HG03280 (cell line): ENCODE data around the gene RNU1-3.
"Not testable (repeated sequence)": the region's sequence is repeated elsewhere in the genome, so short reads cannot be mapped to it uniquely, and the experiment has no call there.

Experiments used
- ATAC-seq: cut with Tn5 transposase; IDR thresholded peaks from one replicate; pipeline ENCODE4 v1.9.1; 2021; ENCODE audit warnings: mild to moderate bottlenecking, moderate library complexity; ENCODE audit not compliant: unreplicated experiment

The RNU1-3 gene

GRCh38 chr1:16623337-16623736 is 43.4 kb downstream of the RNU1-3 start:
- ATAC-seq = not testable (repeated sequence)

GRCh38 chr1:16621681-16622315 is 45.0 kb downstream of the RNU1-3 start:
- ATAC-seq = not testable (repeated sequence)

DNA sequence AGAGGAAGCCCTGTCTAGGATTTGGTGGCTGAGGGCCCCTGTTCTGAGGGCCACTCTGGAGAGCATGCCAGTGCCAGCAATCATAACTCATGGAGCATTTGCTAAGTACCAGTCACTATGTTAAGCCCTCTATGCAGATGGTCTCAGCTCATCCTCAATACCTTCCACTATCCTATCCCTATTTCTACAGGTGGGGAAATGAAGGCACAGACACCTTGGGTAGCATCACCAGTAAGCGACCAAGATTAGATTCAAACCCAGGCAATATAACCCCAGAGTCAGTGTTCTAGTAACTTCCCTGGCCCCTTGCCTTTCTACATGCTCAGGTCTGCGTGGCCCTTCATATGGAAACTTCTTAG is 45.5 kb downstream of the RNU1-3 start:
- no peak for ATAC-seq

DNA sequence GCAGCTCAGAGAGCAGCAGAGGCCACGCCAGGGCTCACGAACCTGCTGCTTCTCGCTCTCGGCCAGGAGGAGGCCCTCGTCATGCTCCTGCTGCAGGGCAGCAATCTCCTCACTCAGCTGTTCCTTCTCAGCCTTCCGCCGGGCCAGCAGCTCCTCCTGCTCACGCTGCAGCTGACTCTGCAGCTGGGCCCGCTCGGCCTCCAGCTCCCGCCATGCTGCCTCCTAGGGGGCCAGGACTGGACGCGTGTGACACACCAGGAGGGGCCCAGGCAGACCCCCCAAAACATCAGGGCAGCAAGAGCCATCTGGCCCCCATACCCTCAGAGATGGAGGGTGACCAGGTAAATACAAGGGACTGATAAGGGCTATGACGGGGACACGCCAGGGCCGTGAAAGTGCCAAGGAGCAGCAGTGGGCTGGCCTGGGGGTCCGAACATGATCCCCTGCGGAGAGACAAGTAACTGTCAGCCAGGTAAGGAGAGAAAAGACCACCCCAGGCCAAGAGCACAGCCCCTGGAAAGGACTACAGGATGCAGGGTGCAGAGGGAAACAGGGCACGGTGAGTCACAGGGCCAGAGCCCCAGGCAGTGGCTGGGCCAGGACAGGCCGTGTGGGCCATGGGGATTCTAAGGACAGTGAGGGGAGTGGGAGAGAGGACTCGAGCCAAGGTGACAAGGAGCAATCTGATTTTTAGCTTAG is 46.8 kb downstream of the RNU1-3 start:
- ATAC-seq = not testable (repeated sequence)

- no peak for ATAC-seq
These were observed 48.0 kb downstream of the RNU1-3 start for GRCh38 chr1:16618719-16619118.

GRCh38 chr1:16617778-16618580 is 48.8 kb downstream of the RNU1-3 start:
- no peak for ATAC-seq

GRCh38 chr1:16617114-16617631 is 49.6 kb downstream of the RNU1-3 start:
- ATAC-seq = no peak
